Gastroesophageal sphincter (tissue), 4 donors: ENCODE measurements around the gene FRMD3. TPM values are rescaled to one million over a fixed set of nuclear protein-coding genes. Genes with fewer than 3 reads are reported as not detected.

Experiments used
- ATAC-seq: fragments of 150-250 bp; one replicate; pipeline ENCODE4 v1.9.1; 2016; ENCODE audit warnings: mild to moderate bottlenecking, moderate library complexity
- H3K27ac ChIP-seq, 4 donors: fragments of 200-600 bp; sonication (generic) in 3 of 4; 1 replicate in 3 of 4; 2 replicates in 1 of 4; pipeline ENCODE4 v1.5.1; 2016 to 2019
- H3K27me3 ChIP-seq: fragments of 200-600 bp; sonication (generic); one replicate; pipeline ENCODE4 v1.5.1; 2019
- H3K36me3 ChIP-seq, 2 donors: fragments of 200-600 bp; sonication (generic); one replicate each; pipeline ENCODE4 v1.5.1; 2019; ENCODE audit warnings: control low read depth in 1 of 2
- H3K4me1 ChIP-seq, 3 donors: fragments of 200-600 bp; sonication (generic); 1 replicate in 2 of 3; 2 replicates in 1 of 3; pipeline ENCODE4 v1.5.1; 2016 to 2019; ENCODE audit warnings: control low read depth in 2 of 3
- H3K4me3 ChIP-seq, 2 donors: fragments of 200-600 bp; sonication (generic); one replicate each; pipeline ENCODE4 v1.5.1; 2019; ENCODE audit warnings: mild to moderate bottlenecking in 1 of 2, moderate library complexity in 1 of 2
- H3K9me3 ChIP-seq, 3 donors: fragments of 200-600 bp; sonication (generic); one replicate each; pipeline ENCODE4 v1.5.1; 2017 to 2019; ENCODE audit warnings: control low read depth in 2 of 3
- CTCF ChIP-seq, 4 experiments: fragments of 200-600 bp in 2 of 4; fragments of 450-650 bp in 2 of 4; sonication (generic) in 1 of 4; IDR thresholded peaks; one replicate each; pipeline ENCODE4 v1.5.1; 2017 to 2019; ENCODE audit warnings: antibody characterized with exemption in 4 of 4, mild to moderate bottlenecking in 2 of 4, moderate library complexity in 2 of 4
- EP300 ChIP-seq: sonication (generic); formaldehyde crosslinking; IDR thresholded peaks from one replicate; pipeline ENCODE4 v1.6.1; 2017; ENCODE audit warnings: antibody characterized with exemption, mild to moderate bottlenecking
- POLR2A ChIP-seq, 2 donors: fragments of 450-650 bp; IDR thresholded peaks; one replicate each; pipeline ENCODE4 v1.6.1; 2017; ENCODE audit warnings: antibody characterized with exemption in 2 of 2, mild to moderate bottlenecking in 2 of 2, moderate library complexity in 1 of 2
- POLR2AphosphoS5 ChIP-seq: sonication (generic); formaldehyde crosslinking; IDR thresholded peaks from one replicate; pipeline ENCODE4 v1.6.1; 2017; ENCODE audit warnings: antibody characterized with exemption
- WGBS, 2 donors: methylation state at CpG; one replicate each; pipeline ENCODE4 v1.1.5; 2018; ENCODE audit warnings: low coverage in 1 of 2; 5-methylcytosine and 5-hydroxymethylcytosine counted together
- total RNA-seq, 4 donors: library from RNA; depleted of rRNA; stranded (reverse); fragments of >200 nt; gene quantifications; one replicate each; pipeline ENCODE4 v1.1.0, GENCODE V29; 2016

The FRMD3 gene
- 10 to 100 TPM in 2 of 4 donors, 1 to 10 TPM in 2; 6.8 to 15.1 (median 11.3) TPM for total RNA-seq

DNA sequence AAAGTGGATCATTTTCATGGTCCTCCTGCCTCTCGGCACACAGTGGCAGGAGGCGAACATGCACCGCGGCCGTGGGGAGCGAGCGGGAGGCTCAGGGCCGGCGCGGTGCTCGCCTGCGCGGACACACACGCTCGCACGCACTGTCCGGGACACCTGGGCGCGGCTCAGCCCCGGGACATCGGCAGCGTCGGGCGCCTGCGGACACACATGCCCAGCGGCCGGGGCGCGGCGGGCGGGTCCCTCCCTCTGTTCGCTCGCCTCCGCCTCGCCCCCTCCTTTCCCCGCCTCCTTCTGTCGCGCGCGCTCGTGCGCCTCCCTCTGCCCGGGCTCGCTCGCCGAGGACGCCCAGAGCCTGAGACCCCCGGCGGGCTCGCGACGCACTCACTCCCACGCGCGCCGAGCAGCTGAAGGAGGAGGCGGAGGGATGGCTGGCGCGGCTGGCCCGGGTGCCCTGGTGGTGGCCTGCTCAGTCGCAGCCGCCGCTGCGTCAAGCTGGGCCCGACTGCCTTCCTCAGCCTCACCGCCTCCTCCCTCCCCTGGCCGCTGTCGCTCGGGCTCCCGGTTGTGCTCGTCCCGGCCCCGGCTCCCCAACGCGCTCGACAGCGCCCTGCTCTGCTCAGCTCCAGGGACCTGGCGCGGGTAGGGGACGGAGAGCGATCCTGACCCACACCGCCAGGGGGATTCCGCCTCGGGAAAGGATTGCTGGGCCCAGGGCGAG lies at the start of gene FRMD3:
TSS of gene FRMD3 (minus strand) at position 230 of the 718 bp plus-strand sequence. CDS start at position 60, 170 bp downstream.
- 0% methylated on average over 1 of the region's 85 CpGs; no CpG with 5 or more reads in 1 of the 2 donors for WGBS, 2 donors
- TF ChIP-seq CTCF (IDR thresholded peaks at IDR 0.05) (peak; percentile 26 to 66 (median 61)), POLR2AphosphoS5 (no peak), POLR2A (IDR thresholded peaks at IDR 0.05) (peak in 1 of 2 donors; percentile 34)
- Histone ChIP-seq H3K27ac (peak within 1 kb of the TSS in 3 of 4 donors; percentile 71 to 77 (median 71)), H3K4me1 (peaks cover 0 to 30% (median 0%) of the 10 kb centered on the region in 3 donors), H3K36me3 (no peaks in the 10 kb centered on the region), H3K4me3 (peak within 1 kb of the TSS; percentile 45 to 63), H3K9me3 (no peaks in the 10 kb centered on the region), H3K27me3 (peaks cover 30% of the 10 kb centered on the region)
- peak; percentile 94 for ATAC-seq

DNA sequence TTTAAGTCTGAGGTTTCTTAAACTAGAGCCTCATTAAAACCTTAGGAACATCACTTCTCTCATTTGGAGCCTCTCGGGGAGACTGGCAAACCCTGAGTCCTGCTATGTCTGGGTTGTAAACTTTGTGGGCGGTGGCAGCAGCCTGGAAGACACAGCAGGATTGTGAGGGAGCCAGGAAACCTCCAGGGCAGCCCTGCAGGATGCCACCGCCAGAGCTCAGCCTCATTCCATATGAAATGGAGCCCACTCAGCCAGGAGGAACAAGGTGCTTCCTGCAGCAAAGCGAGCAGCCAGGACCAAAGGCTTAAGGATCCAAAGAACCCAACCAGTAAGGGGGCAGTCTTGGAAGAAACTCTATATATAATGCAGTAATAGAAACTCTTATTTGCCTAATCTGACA lies 46.8 kb upstream of the FRMD3 start:
- WGBS, 2 donors, result 82% methylated on average over 3 of the region's 4 CpGs; no CpG with 5 or more reads in 1 of the 2 donors
- no peaks in the 10 kb centered on the region for H3K9me3 ChIP-seq

GRCh38 chr9:83583151-83584014 lies 45.2 kb upstream of the FRMD3 start:
- Histone ChIP-seq H3K9me3 (peaks cover 0 to 7% (median 0%) of the 10 kb centered on the region in 3 donors), H3K27ac (no peak overlapping the region), H3K36me3 (peaks cover 0 to 12% of the 10 kb centered on the region in 2 donors), H3K4me3 (no peak overlapping the region), H3K4me1 (no peaks in the 10 kb centered on the region), H3K27me3 (no peaks in the 10 kb centered on the region)
- no peak for ATAC-seq
- TF ChIP-seq POLR2AphosphoS5 (no peak), CTCF (IDR thresholded peaks at IDR 0.05) (peak; percentile 57 to 75 (median 68)), EP300 (no peak)
- WGBS, 2 donors, result 54 to 64% methylated on average over 4 to 6 of the region's 6 CpGs

More for the DNA sequence above, 46.8 kb upstream of the FRMD3 start:
- Histone ChIP-seq H3K27ac (no peak overlapping the region), H3K4me1 (no peaks in the 10 kb centered on the region), H3K27me3 (no peaks in the 10 kb centered on the region), H3K36me3 (peaks cover 0 to 12% of the 10 kb centered on the region in 2 donors), H3K4me3 (no peak overlapping the region)
- no peak for ATAC-seq
- TF ChIP-seq POLR2A (IDR thresholded peaks at IDR 0.05), result no peak
- no peak for TF ChIP-seq POLR2AphosphoS5
- TF ChIP-seq EP300, result no peak
- no peak for TF ChIP-seq CTCF (IDR thresholded peaks at IDR 0.05)

GRCh38 chr9:83582029-83582428 lies 43.8 kb upstream of the FRMD3 start:
- TF ChIP-seq POLR2A (IDR thresholded peaks at IDR 0.05) (no peak), EP300 (no peak), CTCF (IDR thresholded peaks at IDR 0.05) (no peak), POLR2AphosphoS5 (no peak)
- WGBS, 2 donors, result 53 to 63% methylated on average over 1 of the region's 1 CpG

More at GRCh38 chr9:83582029-83582428, 43.8 kb upstream of the FRMD3 start:
- Histone ChIP-seq H3K9me3 (peaks cover 0 to 14% (median 0%) of the 10 kb centered on the region in 3 donors), H3K4me1 (no peaks in the 10 kb centered on the region), H3K27ac (no peak overlapping the region), H3K36me3 (peaks cover 0 to 12% of the 10 kb centered on the region in 2 donors), H3K27me3 (no peaks in the 10 kb centered on the region), H3K4me3 (no peak overlapping the region)
- ATAC-seq, result peak; percentile 78
